Raji (cell line): ENCODE results near the gene CHRNA5.

ENCODE experiments used
- POLR2A ChIP-seq: IDR thresholded peaks from 2 replicates; pipeline ENCODE4 v1.6.1; 2011; ENCODE audit warnings: low read depth, low read length, control low read depth; ENCODE audit not compliant: insufficient read depth

Gene CHRNA5

DNA sequence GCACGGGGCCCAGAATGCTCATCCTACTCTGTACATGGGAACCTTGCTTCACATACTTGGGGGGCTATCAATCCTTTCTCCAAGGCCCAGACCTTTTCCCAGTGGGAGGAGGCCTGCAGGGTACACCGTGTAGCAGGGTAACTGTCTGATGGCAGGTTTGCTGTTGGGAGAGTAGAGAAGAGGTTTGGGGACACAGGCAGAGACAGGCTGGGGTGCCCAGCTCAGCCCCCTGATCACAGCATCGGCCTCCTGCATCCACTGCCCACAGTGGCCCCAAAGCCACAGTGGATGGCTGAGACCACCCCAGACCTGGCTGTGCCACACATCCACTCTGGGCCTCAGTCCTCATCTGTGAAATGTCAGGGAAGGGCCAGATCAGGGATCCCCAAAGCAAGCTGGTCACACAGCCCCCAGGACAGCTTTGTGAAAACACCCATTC, 49.9 kb downstream of the CHRNA5 start:
- no peak for TF ChIP-seq POLR2A

DNA sequence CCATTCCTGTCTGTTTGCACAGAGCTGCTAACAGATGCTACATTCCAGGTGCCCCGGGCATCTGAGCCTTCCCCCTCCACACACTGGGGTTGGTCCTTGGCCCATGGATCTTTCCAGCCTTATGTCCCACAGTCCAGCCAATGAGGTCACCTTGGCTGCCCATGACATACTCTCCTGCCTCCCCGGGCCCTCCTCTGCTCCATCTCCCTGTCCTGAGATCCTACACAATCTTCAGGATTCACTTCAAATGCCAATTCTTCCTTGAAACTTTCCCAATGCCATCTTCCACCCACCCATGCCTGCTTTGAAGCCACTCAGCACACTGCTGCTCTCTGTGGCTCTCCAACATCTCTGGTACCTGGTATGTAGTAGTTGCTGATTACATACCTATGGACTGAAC, 51.2 kb downstream of the CHRNA5 start:
- no peak for TF ChIP-seq POLR2A

DNA sequence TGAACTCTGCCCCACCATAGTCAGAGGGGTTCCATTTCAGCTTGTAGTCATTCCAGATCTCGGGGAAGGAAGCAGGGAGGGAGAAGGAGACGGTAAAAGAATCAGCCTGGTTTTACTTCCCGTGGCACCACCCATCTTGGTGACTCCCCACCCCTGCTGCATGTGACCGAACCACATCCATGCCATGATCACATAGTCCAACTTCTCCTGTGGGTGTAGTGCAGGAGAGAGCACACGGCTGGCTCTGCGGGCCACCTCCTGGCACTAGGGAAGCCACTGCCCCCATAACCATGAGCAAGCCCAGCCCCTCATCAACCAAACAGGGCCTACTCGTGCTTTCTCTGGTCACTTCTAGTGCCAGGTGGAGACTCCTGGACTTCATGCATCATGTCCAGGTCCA, 51.8 kb downstream of the CHRNA5 start:
- no peak for TF ChIP-seq POLR2A

DNA sequence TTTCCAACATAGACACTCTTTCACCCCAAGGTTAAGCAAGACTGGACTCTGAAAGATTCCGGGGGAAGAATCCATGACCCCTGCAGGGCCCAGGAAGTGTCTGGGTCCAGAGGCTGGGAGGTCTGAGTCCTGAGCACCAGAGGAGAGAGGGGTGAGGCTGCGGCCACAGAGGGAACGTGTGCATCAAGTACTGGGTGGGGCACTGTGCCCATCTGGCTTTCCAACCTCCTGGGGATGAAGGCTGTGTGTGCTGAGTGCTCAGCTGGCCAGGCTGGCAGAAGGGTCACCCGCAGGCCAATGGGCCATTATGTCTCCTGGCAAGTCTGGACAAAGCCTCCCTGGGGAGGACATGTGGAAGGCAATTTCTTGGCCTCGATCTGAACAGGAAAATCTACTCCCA, 52.2 kb downstream of the CHRNA5 start:
- no peak for TF ChIP-seq POLR2A

DNA sequence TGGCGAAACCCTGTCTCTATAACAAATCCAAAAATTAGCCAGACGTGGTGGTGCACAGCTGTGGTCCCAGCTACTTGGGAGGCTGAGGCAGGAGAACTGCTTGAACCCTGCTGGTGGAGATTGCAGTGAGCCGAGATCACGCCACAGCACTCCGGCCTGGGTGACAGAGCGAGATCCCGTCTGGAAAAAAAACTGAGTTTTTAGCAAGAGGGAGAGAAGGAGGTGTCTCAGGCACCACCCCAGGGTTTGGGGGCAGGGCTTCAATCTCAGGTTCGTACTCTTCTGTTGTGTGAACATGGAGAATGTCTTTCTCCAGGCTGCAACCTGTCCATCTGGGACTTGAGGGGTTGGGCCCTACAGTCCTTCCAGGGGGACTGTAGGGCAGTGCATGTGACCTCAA, 52.7 kb downstream of the CHRNA5 start:
- no peak for TF ChIP-seq POLR2A

DNA sequence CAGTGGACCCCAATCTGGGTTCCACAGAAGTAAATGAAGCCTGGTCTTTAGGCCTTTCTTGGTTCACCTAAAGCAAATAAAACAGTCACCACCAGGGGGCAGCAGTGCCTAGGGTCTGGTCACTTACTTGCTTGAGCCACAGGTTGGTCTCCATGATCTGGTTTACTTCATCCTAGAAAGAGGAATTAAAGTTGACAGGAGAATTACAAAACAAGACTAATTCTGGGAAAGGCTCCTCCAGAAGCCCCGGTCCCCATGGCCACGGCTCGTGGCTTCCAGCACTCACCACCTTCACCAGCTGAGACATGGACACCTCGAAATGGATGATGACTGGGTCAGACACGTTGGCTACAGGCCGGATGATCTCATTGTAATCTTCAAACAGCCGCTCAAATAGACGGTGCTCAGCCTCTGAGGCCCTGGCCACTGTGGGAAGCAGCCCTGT, 53.2 kb downstream of the CHRNA5 start:
- no peak for TF ChIP-seq POLR2A

DNA sequence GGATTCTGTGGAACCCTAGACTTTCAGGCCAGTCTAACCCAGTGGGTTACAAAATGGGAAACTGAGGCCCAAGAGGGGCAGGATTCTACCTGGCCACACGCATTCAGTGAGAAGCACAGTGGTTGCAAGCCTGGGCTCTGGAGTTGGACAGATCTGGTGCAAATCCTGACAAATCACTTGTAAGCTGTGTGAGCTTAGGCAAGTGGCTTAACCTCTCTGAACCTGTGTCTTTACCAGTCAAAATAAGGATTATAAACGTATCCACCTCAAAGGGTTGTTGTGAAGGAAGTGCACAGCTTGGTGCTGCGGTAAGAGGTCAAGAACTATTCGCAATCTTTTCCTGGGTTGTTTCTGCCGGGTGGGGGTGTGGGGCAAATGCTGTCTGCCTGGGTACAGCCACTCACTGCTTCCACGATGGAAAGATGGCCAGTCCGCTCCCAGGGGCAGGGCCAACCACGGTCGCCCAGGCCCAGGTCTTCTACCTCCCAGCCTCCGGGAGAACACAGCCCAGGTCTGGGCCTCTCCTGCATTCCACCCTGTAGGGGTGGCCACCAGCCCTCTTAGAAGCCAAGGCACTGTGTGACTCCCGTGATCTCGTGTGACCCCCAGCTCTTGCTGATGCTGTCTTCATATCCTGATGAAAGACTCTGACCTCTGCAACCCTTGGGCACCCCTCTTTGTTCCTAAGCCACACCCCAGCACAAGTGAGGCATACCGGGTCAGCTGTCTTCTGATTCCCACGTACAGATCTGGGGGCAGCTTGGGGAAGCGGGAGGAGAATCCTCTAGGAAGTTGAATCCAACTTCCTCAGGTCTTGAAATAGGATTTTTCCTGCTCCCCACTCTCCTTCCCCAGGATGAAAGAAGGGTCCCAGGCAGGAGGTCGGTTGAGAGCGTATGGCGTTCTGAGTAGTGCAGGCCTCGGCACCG, 54.0 kb downstream of the CHRNA5 start:
- no peak for TF ChIP-seq POLR2A

DNA sequence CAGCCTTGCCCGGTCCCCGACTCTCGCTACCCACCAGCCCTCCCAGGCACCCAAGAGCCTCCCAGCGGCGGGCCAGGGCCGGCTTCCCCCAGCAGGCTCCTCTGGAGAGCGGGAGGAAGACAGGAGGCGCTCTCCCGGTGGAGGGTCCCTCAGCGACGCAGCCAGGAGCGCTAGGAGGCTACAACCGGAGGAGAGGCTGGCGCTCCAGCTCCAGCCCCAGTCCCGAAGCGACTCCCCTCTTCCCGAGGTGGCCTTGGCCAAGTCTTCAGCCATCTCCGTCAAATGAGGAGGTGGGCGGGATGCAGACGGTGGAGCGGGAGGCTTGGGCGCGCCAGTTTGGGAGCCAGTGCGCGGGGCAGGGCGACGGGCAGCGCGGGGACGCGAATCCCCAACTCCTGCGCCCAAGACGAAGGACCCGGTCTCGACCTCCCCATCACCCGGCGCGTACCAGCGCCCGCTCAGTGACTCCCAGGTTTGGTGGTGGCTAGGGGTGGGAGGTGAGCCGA, 54.8 kb downstream of the CHRNA5 start:
- TF ChIP-seq POLR2A = no peak

DNA sequence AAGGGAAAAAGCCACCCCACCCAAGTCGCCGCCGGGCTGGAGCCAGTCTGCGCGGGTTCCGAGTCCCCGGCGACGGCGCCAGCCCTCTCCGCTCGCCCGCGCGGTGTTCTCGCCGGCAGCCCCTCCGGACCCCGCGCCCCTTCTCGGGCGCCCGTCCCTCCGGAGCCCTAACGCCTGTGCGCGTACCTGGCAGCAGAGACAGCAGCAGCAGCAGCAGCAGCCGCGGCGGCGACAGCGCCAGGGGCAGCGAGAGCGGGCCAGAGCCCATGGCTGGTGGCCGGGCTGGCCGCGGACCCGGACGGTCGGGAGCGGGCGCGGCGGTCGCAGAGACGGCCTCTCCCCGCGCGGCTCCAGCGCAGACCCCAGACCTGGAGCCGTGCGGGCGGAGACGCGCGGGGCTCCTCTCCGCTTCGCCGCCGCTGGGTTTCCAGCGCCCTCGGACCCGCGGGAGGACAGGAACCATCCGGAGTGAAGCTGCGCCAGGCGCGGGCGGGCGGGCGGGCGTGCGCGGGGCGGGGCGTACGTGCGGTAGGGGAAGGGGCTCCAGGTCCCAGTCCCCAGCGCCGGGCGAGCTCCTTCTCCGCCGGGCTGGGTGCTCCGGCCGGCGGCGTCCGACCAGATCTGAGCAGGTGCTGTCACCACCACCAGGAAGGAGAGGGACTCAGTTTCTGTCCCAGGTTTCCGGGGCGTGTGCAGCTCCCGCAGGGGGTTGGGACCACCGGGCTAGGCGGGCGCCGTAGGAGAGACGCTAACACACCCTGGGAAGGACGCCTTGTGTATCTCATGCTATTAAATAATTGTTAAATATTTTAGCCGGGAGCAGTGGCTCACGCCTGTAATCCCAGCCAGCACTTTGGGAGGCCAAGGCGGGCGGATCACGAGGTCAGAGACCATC, 55.5 kb downstream of the CHRNA5 start, which contains the start of gene CHRNA3:
CHRNA3 (minus strand) TSS at position 470 of the 895 bp plus-strand sequence; CDS start at position 268, 202 bp downstream.
- TF ChIP-seq POLR2A = no peak

DNA sequence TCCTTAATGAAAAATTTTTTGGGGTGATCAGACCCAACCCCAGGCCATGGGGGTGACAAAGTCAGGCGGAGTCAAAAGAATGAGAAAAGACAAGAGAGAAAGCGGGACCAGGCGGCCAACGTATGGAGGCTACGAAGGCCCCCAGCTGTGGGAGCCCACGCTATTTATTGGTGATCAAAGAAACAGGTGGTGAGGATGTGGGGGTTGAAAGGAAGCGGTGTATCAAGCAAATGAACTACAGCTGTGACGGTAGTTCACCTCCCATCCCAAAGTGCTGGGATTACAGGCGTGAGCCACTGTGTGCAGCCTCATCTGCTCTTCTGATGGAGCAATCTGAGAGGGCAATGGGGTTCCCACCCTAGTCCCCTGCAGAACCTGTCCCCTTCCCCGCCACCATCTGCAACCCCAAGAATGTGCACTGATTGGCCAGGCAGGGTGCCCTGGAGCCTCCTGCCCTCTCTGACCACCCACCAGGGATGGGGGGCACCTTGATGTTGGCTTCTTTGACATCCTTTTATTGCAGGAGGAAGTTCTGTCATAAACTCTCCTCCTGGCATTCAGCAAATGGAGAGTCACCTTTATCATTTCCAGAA, 56.6 kb downstream of the CHRNA5 start:
- no peak for TF ChIP-seq POLR2A

DNA sequence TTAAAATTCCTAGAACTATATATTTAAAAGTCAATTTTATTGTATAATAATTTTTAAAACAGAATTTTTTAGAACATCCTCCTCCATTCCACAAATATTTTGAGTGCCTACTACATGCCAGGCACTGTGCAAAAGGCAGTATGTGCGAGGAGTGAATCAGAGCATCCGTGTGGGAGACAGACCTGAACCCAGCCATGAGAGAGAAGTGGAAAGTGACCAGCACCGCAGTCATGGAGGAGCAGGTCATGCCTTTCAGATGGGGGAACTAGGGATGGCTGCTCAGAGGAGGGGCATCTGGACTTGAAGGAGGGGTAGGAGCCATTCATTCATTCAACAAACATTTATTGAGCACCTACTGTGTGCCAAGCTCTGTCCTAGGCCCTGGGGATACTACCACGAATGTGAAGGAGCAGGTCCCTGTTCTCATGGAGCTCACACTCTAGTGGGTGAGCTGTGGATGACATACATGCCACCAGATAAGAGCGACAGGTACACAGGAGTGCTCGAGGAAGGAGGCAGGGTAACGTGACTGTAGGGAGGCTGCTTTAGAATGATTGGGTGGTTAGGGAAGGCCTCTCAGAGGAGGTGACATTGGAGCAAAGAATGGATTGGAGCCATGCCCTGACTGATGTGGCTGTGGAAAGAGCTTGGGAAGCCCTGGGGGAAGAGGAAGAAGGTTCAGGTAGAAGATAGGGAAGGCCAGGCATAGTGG, 58.6 kb downstream of the CHRNA5 start:
- TF ChIP-seq POLR2A = no peak

DNA sequence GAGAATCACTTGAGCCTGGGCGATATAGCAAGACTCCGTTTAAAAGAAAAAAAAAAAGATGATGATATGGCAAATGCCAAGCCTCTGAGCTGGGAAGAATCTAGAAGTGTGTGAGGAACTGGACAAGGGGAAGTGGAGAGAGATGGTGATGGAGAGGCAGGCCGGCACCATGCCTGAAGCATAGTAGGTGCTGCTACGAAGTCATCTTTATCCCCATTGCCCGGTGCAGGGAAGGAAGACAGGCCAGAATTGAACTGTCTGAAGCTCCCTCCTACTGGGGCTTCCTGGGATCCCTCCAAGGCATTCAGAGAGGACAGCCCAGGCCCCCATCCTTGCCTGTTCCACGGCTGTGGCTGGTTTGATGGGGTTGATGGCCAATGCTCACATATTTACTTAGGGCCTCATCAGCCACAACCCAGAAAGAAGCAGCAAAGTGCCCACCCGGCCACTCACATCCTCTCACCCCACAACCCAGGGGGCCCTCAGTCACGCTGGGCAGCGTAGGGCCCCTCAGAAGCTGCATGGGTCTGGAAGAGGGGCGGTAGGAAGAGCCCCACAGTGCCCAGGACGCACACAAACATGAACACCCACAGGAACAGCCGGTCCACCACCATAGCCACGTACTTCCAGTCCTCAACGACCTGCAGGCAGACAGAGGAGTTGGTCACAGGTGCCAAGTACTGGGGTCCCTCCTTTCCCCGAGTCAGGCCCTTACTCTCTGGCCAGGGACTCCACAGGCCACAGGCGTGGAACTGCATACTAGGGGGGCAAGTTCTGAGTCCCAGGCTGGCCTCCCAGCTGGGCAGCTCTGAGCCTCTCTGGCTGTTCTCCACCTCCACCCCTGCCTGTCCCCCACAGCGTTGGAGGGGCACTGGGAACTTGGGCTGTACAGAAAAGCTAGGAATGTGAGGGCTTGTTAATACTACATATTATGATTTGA, 59.6 kb downstream of the CHRNA5 start:
- no peak for TF ChIP-seq POLR2A

DNA sequence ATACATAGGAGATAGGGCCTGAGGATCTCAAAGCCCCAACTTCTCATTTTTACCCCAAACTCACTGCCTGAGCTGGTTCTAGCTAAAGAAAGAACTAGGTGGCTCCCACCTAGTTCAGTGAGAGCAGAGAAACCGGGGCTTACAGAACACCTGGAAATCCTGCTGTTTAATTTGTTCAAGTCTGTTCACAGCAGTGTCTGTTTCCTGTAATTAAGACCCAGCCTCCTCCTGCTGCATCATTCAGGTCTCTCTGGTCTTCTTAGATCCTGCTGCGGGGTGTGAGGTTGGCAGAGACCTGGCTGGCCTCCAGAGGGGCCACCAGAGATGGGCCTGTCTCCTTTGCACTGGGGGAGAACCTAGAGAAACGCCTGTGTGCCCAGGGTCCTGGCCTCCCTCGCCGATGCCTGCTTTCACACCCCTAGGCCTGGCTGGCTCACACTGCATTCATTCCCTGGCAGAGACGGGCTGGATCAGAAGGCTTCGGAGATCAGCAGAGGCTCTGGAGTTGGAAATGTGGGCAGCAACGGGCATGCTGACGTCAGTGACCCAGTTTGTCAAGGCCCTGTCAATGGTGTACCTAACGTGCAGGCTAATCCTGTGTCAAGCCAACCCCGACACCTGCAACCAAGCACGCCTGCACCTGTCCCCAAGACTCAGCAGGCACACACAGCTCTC, 60.4 kb downstream of the CHRNA5 start:
- no peak for TF ChIP-seq POLR2A

DNA sequence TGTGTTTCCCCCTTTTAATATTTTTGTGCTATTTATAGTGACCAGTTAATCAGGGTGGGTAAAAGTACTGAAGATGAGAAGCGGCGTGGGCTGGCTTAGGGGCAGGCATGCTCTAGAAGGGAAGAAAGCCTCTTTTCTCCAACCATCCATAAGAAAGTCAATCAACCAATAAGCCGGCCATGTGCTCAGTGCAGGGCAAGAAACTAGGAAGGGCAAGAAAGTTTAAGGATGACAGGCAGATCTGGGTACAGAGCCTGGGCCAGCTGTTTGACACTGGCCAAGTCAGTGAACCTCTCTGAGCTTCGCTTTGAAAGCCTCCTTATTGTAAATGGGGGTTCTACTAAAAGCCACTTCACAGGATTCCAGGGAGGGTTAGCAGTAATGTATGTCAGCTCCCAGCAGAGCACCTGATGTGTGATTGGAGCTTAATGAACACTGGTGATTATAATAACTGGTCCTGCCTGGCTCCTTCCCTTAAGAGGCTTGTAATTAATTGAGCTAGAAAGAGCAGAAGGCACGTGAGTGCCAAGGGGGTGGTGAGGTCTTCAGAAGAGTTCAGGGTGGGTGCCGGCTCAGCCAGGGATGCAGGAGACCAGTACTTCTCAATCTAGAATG, 61.2 kb downstream of the CHRNA5 start:
- TF ChIP-seq POLR2A = no peak
